HL-60/S4 treated with retinoic acid at 250 ng/mL for 4 days and 3 days (cell line): ENCODE results near the gene LDLRAD2.
"Not testable (repeated sequence)": the region's sequence is repeated elsewhere in the genome, so short reads cannot be mapped to it uniquely, and the experiment has no call there.

Experiments used
- in situ Hi-C: fragments of 300-500 bp; cut with MboI; formaldehyde crosslinking; loops from 2 replicates; pipeline ENCODE4 v1.7.0; 2022; ENCODE audit warnings: low sequenced_read_pairs

The LDLRAD2 gene

GRCh38 chr1:21811875-21812305, at the start of gene LDLRAD2:
Gene LDLRAD2 (plus strand): TSS chr1:21812265. CDS start chr1:21812452, 187 bp downstream.
- in situ Hi-C loops, result no loop called here

GRCh38 chr1:21763236-21763635, 48.8 kb upstream of the LDLRAD2 start:
- in situ Hi-C loops, result no loop called here

GRCh38 chr1:21763694-21764419, 48.2 kb upstream of the LDLRAD2 start:
- in situ Hi-C loops, result no loop called here

GRCh38 chr1:21764615-21765423, 47.2 kb upstream of the LDLRAD2 start:
- in situ Hi-C loops, result no loop called here

- in situ Hi-C loops, result no loop called here
Observed at GRCh38 chr1:21766210-21766609, 45.9 kb upstream of the LDLRAD2 start.

- in situ Hi-C loops, result not testable (repeated sequence)
Observed at GRCh38 chr1:21767106-21767505, 45.0 kb upstream of the LDLRAD2 start.

- in situ Hi-C loops, result no loop called here
Observed at GRCh38 chr1:21770201-21770600, 41.9 kb upstream of the LDLRAD2 start.

GRCh38 chr1:21770602-21771001, 41.5 kb upstream of the LDLRAD2 start:
- in situ Hi-C loops, result not testable (repeated sequence)

- in situ Hi-C loops, result not testable (repeated sequence)
Observed at GRCh38 chr1:21771672-21772071, 40.4 kb upstream of the LDLRAD2 start.

GRCh38 chr1:21773585-21773984, 38.5 kb upstream of the LDLRAD2 start:
- in situ Hi-C loops, result no loop called here

GRCh38 chr1:21774835-21775549, 37.1 kb upstream of the LDLRAD2 start:
- in situ Hi-C loops, result no loop called here

GRCh38 chr1:21775550-21775914, 36.5 kb upstream of the LDLRAD2 start:
- in situ Hi-C loops, result no loop called here

GRCh38 chr1:21775985-21776562, 36.0 kb upstream of the LDLRAD2 start:
- in situ Hi-C loops, result no loop called here

- in situ Hi-C loops, result not testable (repeated sequence)
Observed at GRCh38 chr1:21776925-21777324, 35.1 kb upstream of the LDLRAD2 start.

GRCh38 chr1:21778405-21778727, 33.7 kb upstream of the LDLRAD2 start:
- in situ Hi-C loops, result no loop called here

GRCh38 chr1:21779613-21780521, 32.2 kb upstream of the LDLRAD2 start:
- in situ Hi-C loops, result no loop called here

GRCh38 chr1:21781815-21782348, 30.2 kb upstream of the LDLRAD2 start:
- in situ Hi-C loops, result no loop called here

GRCh38 chr1:21782349-21782867, 29.7 kb upstream of the LDLRAD2 start:
- in situ Hi-C loops, result no loop called here

- in situ Hi-C loops, result no loop called here
Observed at GRCh38 chr1:21782868-21783678, 29.0 kb upstream of the LDLRAD2 start, which contains the start of gene USP48. Gene USP48 (minus strand): TSS chr1:21783149. CDS start chr1:21782957, 192 bp downstream.
